Measurements from ENCODE around the gene PPP1R3C.

The PPP1R3C gene

DNA sequence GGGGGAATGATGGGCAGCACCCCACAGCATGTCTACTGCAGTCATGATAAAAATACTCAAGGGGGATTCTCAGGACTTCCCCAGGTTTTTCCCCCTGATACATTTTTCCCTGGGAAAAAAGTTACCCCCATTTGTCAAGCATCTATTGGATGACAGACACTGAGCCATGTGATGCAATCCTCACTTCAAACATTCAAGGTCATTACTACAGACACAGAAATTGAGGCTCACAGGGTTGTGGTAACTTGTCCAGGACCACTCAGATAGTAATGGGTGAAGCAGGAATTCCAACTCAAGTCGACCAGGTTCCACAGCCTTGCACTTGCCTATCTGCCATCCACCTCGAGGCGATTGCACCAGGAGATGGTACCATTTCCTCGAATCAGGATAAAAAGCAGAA is 31.7 kb downstream of the PPP1R3C start:
- no peak for DNase-seq (ENCODE audit: low spot score)

- DNase-seq (ENCODE audit: low spot score), result no peak
Measured at GRCh38 chr10:91598211-91598977, 34.5 kb downstream of the PPP1R3C start.

- no peak for DNase-seq (ENCODE audit: low spot score)
Measured at GRCh38 chr10:91597197-91597881, 35.5 kb downstream of the PPP1R3C start.

DNA sequence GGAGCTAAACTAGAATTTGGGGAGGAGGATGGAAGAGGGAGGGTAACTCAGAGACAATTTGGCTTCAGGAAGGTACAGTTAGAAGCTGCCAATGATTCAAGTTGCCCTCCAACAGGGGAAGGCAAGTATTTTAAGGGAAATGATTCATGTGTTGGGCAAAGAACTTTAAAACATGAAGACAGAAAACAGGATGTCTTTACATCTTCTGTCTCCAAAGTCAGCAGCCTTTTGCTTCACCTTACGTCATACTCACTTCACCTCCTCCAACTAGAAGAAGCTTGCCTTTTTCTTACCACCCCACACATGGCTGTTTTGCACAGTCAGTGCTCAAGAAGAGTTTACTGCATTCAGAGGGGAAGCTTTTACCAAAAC is 36.1 kb downstream of the PPP1R3C start:
- no peak for DNase-seq (ENCODE audit: low spot score)

DNA sequence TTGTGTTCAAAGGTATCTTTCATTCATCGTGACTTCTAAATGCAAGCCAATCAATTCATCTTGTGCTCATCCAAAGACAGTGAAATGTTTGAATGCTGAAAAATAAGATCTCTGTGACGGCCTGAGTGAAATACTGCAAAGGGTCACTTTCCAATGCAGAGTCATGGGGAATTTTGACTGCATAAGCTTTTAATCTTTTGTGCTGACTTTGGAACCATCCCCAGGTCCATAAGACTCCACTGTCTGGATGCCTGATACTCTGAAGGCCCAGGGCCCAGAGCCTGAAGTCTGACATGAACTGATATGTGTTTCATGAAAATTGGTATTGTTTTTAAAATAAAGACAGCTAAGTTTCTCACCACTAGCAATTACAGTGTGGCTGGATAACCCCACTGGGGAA is 39.0 kb downstream of the PPP1R3C start:
- no peak for DNase-seq (ENCODE audit: low spot score)

DNA sequence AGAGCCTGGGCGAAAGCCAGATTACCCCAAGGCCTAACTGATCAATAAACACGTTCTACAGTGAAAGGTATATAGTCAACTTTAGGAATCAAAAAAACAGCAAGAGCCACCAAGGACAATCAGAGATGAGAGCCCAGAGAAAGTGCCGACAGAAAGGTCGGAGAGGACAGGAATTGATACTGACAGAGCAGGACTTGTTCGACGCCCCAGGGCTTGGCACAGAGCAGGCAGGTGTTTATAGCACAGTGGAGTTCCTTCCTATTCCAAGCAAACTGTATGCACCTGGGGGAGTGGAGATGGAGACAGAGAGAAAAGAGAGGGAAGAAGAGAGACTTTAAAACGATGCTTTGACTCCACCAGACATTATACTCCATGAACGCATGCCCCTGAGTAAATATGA is 39.5 kb downstream of the PPP1R3C start:
- no peak for DNase-seq (ENCODE audit: low spot score)

GRCh38 chr10:91592266-91592975 is 40.5 kb downstream of the PPP1R3C start:
- no peak for DNase-seq (ENCODE audit: low spot score)

DNA sequence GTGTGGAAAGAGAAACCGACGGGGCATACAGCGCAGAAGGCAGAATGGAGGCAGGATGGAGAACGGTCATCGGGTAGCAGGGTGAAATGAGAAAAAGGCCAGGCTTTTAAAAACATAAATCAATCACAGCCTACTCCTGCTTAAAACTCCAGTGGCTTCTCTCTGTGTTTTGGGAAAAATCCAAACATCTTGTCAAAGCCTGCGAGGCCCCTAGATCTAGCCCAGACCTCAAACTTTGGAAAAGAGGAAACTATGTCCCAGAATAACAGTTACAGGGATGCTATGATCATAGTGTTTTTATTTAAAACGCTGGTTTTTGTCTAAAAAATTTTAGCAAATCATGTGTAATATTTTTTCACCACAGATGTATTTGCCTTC is 41.1 kb downstream of the PPP1R3C start:
- no peak for DNase-seq (ENCODE audit: low spot score)

DNA sequence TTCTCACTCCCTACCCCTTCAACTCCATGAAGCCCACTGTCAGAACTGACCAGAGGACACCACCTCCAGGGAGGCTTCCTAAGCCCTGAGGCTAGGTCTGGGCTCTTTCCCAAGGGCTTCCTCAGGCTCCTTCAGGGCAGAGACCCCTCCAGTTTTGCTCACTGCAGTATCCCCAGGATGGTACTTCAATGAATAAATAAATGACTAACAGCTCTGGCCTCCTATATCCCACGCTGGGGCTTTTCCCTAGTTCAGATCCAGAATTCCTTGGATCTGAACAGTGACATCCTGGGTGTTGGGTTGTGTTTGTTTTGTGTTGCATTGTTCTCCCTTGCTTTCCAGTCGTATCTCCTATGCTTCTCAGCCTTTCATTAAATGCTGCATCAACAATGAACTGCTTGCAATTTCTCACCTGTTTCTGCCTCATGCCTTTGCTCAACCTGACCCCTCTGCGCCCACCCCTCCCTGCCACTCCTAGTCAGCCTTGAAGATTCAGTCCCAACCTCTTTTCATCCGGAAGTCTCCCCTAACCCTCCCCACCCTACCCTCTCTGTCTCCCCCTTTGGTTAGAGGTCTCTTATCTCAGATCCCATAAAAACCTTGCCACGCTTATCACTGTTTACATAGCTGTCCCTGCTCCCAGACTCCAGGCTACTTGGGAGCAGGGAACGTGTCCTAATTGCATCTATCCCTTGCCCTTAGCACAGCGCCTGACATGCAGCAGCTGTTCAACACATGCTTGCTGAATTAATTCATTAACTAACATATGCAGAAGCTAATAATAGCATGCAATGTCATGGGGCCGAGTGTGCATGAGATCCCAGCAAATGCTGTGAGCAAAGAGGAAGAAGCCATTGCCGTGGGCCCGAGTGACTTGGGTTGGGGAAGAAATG is 41.7 kb downstream of the PPP1R3C start:
- no peak for DNase-seq (ENCODE audit: low spot score)

DNA sequence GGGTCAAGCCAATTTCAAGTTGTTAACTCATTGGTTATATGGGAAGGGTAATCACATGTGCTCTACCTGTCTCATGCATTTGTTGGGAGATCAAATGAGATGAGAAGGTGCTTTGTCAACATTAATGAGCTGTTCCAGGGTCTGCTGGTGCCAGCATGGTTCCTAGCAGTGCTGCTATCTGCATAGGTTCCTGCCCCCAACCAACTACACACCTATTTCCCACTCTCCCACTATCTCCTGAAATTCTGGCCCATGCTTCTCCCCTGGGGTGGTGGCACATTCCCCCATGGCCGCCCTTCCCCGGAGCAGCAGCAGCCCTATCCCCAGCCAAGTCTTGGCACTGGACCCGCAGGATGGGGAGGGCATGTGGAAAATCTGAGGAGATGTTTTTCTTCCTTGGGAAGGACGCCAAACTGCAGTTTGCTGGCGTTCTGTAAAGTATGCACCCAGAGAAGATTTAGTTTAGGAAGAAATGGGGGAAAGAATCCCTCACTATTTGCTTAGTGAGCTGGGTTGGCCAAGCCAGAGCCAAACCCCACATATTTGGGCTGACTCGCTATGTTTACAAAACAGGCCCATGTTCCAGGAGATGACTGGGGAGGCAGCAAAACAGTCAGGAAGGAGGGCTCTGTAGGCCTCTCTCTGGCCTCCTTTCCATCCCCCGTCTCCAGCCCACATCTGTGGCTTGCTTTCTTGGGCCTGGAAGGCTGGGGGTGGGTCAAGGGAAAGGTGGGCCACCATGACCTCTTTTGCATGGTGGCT is 42.5 kb downstream of the PPP1R3C start:
- DNase-seq (ENCODE audit: low spot score), result no peak

DNA sequence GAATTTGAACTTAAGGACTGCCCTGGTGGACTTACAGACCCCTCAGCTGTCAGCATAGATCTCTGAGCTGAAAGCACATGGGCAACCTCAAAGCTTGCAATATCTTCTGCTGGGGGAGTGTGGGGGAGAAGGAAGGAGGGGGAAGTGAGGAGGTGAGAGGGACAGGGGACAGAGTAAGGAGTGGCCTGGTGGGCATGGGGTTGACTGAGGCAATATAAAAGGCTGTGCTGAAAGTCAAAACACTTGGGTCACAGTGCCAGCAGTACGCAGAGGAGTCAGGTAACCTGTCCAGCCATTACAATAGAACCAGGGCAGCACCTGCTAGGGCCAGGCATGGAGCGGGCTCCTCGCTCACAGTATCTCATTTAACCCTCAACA is 43.2 kb downstream of the PPP1R3C start:
- no peak for DNase-seq (ENCODE audit: low spot score)

DNA sequence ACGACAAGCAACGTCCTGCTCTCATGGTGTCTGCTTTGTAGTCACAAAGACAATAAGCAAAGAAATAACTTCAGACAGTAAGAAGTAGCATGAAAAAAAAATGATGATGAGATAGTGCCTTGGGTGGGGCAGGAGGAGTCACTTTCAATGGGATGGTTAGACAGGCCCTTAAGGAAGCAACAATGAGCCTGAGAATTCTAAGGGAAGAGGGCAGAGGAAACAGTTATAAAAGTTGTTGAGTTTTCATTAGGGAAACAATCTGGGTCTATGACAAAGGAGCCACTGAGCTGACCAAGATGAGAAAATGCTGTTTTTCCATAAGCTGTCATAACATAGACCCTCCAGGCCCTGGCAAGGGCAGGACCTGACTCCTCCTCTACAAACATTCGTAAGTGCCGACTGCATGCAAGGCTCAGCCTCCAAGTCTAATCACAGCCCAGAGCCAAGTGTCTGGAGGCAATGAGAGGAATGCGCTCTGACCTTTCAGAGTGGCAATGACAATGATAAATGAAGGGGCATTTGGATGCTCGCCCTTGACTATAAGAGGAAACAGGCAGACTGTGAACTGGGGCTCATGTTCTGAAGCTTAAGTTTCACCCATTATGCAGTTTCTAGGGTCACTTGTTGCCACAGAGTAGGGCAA is 43.7 kb downstream of the PPP1R3C start:
- no peak for DNase-seq (ENCODE audit: low spot score)

GRCh38 chr10:91587710-91588638 is 44.9 kb downstream of the PPP1R3C start:
- no peak for DNase-seq (ENCODE audit: low spot score)

DNA sequence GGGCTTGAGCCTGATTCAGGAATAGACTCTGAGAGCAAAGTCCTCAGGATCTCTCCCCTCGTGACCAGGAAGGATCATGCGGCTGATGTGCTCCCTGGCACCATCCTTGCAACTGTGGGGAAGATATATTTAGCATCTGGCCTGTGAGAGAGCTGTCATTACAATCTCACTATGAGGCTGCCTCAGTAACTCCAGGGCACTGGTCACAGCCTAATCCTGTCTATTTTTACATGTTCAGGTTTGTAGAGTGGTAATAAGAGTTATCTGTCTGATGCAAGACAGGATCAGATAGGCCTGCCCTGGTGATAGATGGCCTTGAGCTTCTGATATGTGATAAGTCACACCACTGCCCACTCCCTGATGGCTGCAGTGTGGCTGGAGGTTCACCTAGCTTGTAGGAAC is 50.7 kb downstream of the PPP1R3C start:
- DNase-seq (ENCODE audit: low spot score), result no peak

- DNase-seq (ENCODE audit: low spot score), result no peak
Measured at GRCh38 chr10:91579329-91579985, 53.4 kb downstream of the PPP1R3C start.
